IPS-NIHi7 (cell line): ENCODE results near the gene CELSR1.

Source experiments
- DNase-seq: peaks from one replicate; pipeline ENCODE4 v3.0.0; 2012; ENCODE audit warnings: mixed read lengths; ENCODE audit errors: extremely low spot score

Gene CELSR1

GRCh38 chr22:46463435-46464227 lies 73.8 kb downstream of the CELSR1 start:
- no peak for DNase-seq

- DNase-seq, result no peak
Observed at GRCh38 chr22:46462726-46463371, 74.6 kb downstream of the CELSR1 start.

GRCh38 chr22:46461566-46462180 lies 75.7 kb downstream of the CELSR1 start:
- no peak for DNase-seq

- DNase-seq, result no peak
Observed at GRCh38 chr22:46460857-46461256, 76.6 kb downstream of the CELSR1 start.

GRCh38 chr22:46459347-46460065 lies 77.9 kb downstream of the CELSR1 start:
- no peak for DNase-seq

GRCh38 chr22:46458525-46458924 lies 78.9 kb downstream of the CELSR1 start:
- DNase-seq, result no peak

GRCh38 chr22:46457502-46458488 lies 79.6 kb downstream of the CELSR1 start:
- DNase-seq, result no peak

GRCh38 chr22:46456818-46457163 lies 80.6 kb downstream of the CELSR1 start:
- no peak for DNase-seq

- no peak for DNase-seq
Observed at GRCh38 chr22:46455446-46455845, 82.0 kb downstream of the CELSR1 start.

- DNase-seq, result no peak
Observed at GRCh38 chr22:46454504-46455269, 82.7 kb downstream of the CELSR1 start.

GRCh38 chr22:46453829-46454503 lies 83.5 kb downstream of the CELSR1 start:
- no peak for DNase-seq

- no peak for DNase-seq
Observed at GRCh38 chr22:46453006-46453828, 84.2 kb downstream of the CELSR1 start.

- DNase-seq, result no peak
Observed at GRCh38 chr22:46452195-46453005, 85.0 kb downstream of the CELSR1 start.

- DNase-seq, result no peak
Observed at GRCh38 chr22:46451741-46452140, 85.7 kb downstream of the CELSR1 start.

GRCh38 chr22:46450931-46451561 lies 86.4 kb downstream of the CELSR1 start:
- DNase-seq, result no peak

GRCh38 chr22:46449974-46450745 lies 87.3 kb downstream of the CELSR1 start:
- no peak for DNase-seq
